ENCODE results near the gene MOG.
A peak's percentile ranks its signal among the peaks of the same experiment; 100 is the strongest.

MOG gene

DNA sequence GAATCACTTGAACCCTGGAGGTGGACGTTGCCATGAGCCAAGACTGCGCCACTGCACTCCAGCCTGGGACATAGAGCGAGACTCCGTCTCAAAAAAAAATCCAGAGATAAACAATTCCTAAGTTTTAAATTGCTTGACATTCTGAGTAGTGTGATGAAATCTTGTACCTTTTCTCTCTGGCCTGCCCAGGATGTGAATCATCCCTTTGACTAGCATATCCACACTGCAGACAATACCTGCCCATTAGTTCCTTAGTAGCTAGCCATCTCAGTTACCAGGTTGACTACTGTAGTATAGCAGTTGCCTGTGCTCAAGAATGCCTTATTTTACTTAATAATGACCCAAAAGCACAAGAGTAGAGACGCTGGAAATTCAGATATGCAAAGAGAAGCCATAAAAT lies 21.2 kb downstream of the MOG start:
- no peak for DNase-seq

DNA sequence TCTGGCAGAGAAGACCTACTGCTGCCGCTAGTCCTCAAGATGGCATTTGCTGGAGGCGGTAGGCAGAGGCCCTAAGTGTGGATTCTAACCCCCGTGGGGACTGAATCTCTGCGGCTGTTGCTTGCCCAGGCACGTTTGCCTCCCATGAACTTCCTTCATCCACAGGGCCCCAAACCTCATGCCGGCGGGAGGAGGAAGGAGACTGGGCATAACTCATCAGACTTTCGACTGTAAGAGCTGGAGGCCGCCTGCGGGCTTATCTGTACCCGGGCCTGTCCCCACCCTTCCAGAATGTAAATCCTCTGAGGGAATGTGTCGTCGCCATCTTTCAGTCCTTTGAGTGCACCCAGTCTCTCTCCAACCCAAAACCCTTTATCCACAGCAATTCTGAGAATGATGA lies 23.1 kb downstream of the MOG start:
- DNase-seq: no peak

DNA sequence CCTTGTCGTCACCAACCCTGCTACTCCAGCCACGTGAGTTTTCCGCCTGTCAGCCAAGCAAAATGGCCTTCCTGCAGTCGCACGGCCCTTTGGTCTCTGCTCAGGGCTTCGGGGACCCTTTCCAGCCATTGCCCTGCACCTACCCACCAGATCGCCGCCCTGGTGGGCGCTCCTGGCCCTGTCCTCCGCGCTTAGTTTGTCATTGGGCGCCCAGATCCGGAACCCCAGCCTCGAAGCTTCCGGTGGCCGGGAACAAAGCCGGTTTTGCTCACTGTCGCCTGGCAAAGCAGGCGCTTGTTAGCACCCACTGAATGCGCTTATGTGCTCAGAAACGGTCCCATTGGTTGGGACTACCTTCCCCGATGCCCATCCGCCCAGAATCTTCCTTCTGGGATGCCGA lies 23.5 kb downstream of the MOG start:
- no peak for DNase-seq

DNA sequence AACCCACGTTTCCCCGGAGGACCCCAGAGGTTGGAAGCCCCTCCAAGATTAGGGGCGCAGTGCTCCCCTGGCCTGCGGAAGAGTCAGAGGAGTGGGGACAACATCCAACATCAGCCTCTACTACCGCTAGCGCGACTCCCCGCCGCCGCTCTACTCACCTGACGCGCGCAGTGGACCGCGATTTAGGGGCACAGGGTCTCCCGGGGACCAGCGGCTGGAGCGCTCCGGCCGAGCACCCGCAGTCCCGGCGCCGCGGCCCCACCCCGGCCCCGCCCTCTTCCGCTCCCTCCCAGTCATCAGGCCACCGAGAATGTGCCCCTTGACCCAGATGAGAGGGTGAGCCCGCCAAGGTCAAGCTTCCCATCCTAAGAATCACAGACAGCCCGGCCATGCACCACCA lies 24.0 kb downstream of the MOG start, which contains the start of gene ZFP57:
Gene ZFP57, minus strand, starts transcription at position 249 of the 400 bp plus-strand sequence. CDS start 4,149 bp downstream, outside the sequence.
- no peak for DNase-seq

DNA sequence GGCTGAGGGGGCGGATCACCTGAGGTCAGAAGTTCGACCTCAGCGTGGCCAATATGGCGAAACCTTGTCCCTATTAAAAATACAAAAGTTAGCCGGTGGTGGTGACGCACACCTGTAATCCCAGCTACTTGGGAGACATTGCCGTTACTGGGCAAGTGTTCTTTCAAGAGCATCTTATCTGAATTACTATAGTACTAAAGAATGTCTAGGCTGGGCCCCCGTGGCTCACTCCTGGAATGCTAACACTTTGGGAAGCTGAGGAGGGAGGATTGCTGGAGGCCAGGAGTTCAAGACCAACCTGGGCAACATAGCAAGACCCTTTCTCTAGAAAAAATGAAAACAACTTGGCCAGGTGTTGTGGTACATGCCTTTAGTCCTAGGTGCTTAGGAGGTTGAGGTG lies 24.9 kb downstream of the MOG start:
- DNase-seq: no peak

DNA sequence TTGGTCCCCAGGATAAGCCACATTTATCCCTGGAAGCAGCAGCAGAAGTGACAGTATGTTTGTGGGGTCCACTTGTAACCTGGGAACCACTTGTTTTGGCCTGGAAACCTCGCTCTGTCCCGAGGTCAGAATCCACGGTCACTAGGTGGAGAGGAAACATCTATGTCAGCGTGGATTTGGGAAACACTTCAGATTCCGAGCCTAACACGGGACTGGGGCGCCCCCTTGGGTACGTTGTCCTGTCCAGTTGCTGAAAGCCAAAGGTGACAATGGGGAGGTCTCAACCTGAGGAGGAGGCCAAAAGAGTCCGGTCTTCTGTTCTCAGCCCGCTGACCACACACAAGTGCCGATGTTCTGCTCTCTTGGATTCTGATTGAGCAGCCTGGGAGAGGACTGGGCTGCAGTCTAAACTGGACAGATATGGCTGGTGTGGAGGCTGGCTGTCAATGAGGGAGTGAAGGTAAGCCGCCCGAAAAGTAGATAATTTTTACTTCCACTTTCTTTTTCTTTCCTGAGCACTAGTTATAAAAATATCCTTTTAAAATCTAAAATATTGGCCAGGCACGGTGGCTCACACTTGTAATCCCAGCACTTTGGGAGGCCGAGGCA lies 28.9 kb downstream of the MOG start:
- no peak for DNase-seq

DNA sequence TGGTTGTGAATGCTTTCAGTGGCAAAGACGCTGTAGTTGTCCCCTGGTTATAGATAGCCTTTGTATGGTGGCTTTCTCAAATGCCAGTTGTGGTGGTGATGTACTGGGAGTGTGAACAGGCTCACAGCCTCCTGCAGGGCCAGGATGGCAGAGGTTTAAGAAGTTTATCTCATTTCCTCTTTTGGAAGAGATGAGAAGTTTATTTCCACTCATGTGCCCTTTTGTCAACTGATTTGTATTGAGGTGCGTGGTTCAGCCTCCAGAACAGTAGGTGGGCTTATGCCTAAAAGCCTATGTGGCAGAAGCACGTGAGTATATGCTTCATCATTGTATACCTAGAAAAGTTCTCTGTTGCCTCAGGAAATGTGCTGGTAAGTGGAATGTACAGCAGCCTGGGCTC lies 37.7 kb downstream of the MOG start:
- no peak for DNase-seq

DNA sequence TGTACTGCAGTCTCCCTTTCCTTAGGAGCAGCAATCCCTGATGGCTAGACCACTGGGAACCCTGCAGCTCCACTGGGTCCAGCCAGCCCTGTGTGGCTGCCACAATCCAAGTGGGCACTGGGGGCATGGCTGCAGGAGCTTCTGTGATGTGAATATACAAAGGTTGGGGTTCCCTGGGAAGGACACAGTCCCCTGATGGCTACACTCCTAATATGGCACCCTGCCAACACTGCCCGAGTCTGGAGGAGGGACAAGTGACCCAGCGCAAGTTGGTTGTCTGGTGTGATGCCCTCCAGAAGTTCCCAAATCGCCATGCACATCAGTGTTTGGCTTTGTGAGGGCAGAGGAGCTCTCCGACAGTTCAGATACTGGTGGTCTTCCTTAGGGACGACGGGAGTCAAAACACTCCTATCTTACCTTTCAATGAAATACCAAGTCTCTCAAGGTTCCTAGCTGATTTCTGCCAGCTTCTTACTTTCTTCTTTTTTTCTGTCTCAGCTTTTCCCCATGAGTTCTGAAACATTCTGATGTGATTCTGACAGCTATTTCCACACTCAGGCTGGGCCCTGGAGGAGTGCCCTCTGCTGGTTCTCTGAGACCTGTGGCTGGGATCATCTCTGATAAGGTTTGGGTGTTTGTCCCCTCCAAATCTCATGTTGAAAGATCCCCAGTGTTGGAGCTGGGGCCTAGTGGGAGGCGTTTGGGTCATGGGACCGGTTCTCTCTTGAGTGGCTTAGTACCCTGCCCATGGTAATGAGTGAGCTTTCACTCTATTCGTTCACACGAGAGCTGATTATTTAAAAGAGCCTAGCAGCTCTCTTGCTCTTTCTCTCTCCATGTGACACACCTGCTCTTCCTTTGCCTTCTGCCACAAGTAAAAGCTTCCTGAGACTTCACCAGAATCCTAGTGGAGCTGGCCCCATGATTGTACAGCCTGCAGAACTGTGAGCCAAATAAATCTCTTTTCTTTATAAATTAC lies 39.5 kb downstream of the MOG start:
- DNase-seq: no peak

DNA sequence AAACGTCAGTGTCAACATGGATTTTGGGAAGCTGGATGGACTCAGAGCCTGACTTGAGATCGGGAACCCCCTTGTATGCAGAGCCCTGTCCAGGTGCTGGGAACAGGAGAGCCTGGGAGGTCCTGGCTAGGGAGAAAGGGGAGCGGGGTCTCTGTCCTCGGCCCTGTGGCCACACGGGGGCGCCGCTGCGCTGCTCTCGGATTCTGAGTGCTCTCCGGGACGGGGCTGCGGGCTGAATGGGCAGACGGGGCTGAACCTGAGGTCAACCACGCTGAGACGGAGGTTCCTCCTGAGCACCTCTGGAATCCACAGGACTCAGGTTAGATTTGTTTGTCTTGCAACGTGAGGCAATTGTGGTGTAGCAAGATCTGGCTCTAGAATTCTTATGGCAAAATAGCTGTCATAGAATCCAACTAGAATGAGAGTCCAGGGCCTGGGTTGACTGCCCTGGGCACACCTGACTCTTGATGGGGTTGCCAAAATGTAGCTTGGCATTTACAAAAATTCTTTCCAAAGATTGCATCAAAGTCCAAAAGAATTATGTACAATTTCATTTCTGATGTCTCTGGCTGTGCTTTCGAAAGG lies 45.7 kb downstream of the MOG start:
- peak; percentile 62 for DNase-seq

DNA sequence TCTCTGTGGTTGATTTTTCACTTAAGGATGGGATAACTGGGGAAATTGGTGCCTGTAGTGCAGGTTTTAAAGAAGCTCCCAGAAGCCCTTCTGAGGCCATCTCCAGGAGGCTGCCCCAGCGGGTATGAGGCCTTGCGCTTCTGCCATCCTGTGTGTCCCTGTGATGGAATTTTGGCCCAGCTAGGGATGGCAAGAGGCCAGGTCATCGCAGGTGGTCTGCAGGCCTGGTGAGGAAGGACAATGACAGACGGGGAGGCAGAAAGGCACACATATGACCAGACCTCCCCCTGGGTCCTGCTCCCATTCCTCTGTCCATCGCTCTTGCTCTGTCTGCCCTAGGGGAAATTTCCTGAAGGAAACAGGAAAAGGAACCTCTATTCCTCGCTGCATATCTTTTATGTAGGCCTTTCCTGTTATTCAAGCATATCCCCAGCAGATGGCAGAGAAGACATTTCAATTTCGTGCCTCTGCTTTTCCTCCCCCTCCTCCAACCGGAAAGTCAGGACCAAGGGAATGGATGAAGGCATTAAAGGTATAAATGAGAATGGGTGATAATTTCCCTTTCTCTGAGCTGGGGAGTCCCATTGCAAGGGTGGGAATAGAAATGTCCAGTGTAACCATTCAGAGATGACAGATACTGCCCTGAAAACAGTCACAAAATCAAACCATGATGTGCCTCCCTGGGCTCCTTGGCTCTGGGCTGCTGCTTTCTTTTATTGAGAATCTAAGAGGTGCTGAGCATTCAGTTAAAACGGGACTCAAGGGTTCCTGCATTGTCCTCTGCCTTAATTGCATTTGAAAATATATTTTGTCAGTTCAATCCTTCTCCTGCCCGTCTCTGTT lies 48.7 kb downstream of the MOG start:
- DNase-seq: peak; percentile 38

DNA sequence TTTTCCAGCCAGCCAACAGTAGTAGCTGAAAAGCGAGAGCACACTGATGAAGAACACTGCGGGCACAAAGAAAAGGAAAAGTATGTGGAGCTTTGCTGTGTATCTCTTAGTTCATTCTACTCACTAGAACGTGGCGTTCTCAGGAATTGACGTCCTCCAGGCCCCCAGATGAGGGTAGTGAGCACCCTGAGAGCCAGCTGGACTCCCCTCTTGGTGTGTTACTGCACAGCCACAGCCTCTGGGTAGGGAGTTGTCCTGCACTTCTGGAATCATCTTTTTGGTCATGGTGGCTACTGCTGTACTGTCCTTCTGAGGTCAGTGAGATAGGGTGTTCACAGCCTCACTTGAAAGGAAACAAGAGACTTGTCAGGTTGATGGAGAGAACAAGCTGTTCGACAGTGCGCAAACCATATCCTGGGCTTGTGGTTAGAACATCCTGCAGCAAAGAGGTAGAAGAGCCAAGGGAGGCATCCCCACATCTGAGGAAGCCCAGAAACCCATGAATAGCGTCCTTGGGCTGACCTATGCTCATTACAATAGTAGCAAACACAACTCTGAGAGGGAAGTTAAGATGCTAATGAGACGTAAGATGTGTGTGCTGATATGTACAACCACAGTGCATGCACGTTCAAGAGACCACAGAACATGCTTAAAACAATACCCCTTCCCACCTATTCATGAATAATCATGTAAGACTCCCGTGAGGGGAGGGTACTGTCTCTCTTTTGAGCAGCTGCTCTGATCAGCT lies 51.7 kb downstream of the MOG start:
- no peak for DNase-seq

DNA sequence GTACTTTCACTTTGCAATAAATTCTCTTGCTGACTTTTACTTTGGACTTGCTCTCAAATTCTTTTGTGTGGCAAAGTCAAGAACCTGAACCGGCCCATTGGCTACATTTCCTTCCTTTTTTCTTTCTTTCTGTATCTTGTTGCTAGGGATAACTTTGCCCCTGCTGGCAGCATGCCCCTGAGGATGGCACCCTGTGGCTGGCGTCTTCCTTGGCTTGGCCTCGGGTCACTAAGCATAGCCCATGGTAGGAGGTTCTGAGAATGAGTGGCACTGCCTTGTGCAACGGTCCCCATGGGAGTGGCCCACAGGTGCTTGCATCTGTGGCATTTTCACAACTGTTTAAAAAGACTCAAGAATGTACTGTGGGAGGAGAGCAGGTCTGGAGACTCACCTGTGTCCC lies 52.3 kb downstream of the MOG start:
- no peak for DNase-seq

DNA sequence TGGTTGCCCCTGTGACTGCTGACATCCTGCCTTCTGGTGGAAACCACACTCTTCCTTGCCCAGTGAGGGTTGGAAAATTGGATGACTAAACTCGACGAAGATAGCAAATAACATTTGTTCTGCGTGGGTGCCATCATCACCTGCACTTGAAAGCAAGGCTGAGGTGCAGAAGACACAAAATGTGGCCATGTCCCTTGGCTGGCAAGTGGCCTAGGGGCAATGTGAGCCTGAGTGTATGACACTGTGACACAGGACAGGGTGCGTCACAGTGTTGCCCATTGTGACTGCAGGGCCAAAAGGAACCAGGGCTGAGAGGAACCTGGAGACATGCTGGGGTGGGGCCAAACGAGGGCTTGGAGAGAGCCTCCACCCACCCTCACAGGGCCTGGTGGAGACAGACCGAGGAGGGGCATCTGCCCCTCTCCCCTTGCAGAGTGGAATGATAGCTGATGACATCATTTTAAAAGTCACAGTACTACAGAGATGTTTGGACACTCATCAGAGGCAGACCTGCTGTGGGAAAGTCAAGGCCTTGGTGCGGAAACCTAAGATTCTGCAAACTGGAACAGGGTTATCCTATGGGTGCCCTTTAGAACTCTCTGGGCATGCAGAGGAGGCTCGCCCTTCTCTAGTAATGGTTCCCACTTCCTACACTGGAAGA lies 53.5 kb downstream of the MOG start:
- no peak for DNase-seq

DNA sequence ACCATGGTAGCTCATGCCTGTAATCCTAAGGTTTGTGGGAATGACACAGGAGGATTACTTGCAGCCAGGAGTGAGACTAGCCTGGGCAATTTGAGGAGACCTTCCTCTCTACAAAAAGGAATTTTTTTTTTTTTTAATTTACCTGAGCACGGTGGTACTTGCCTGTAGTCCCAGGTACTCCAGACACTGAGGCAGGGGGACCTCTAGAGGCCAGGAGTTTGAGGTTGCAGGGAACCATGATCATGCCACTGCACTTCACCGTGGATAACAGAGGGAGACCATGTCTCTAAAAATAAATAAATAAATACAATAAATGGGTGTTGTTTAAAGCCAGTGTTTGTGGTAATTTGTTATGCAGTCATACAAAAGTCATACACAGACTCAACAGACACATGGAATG lies 64.0 kb downstream of the MOG start:
- DNase-seq: no peak

All from femur (tissue), 1 donor.